HG02938 (cell line): ENCODE results near the gene GGTLC3.
"Not testable (repeated sequence)": the region's sequence is repeated elsewhere in the genome, so short reads cannot be mapped to it uniquely, and the experiment has no call there.

Experiments
- ATAC-seq: cut with Tn5 transposase; IDR thresholded peaks from one replicate; pipeline ENCODE4 v1.9.1; 2021; ENCODE audit warnings: mild to moderate bottlenecking, moderate library complexity; ENCODE audit not compliant: unreplicated experiment

Gene GGTLC3

DNA sequence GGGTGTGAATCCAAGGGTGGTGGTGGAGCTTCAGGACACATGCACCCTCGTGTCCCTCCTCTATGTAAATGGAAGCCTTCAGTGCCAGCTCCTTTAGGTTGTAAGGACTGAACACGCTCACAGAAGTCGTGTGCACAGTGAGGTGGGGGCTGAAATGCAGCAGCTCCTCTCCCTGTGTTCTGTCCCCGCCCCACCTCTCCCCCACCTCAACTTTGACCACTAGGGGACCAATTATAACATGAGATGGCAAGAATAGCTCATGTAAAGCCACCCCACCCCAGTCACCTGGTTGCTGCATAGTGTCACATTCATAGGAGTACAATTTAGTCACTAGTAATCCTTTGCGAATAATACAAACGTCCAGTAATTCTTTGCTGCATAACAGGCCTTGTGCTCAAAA lies 4.8 kb upstream of the GGTLC3 start:
- not testable (repeated sequence) for ATAC-seq

DNA sequence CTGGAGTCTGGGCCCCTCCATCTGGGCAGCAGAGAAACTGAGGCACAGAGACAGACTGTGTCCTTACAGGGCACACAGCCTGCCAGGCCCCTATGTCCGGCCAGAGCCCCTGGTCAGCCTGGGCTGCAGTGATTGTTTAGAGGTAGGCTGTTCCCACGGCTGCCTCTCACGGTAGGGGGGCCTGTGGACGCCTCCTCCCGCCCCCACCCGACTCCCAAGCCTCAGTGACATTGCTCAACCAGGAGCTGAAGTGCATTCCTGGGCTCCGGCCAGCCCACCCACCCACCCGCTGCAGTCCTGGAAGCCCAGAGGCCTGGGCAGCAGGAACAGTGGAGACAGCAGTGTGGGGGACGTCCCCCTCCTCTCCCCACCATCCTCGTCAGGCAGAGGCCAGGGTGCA lies 4.5 kb downstream of the GGTLC3 start:
- ATAC-seq, result not testable (repeated sequence)

DNA sequence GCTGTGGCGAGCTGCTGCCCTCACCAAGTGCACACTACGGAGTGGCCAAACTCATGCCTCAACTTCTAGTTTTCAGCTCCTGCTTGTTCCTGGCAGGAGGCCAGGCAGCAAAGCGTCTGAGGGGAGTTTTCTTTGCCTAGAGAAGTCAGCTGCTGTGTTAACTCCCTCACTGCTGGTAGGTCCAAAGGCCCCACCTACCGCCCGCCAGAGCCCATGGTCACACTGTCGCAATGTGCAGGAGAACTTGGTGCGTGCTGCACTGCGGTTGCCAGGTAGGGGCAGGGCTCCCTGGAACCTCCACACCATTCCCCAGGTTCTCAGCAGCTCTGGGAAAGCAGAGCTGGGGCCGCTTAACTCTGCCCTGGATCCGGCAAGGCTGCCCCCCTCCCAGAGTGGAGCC lies 5.6 kb downstream of the GGTLC3 start:
- ATAC-seq, result not testable (repeated sequence)

DNA sequence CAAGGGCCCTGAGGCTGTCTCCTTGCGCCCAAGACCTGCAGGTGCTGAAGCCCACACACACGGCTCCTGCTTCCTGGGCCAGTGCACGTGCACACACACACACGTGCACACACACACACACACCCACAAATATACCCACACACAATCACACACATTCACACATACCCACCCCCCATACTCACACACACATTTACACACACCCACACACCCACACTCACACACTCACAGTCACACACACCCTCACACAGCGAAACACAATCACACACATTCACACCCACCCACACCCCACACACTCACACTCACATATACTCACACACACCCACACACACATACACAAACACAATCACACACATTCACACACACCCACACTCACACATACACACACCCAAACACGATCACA lies 6.6 kb downstream of the GGTLC3 start:
- ATAC-seq, result not testable (repeated sequence)

DNA sequence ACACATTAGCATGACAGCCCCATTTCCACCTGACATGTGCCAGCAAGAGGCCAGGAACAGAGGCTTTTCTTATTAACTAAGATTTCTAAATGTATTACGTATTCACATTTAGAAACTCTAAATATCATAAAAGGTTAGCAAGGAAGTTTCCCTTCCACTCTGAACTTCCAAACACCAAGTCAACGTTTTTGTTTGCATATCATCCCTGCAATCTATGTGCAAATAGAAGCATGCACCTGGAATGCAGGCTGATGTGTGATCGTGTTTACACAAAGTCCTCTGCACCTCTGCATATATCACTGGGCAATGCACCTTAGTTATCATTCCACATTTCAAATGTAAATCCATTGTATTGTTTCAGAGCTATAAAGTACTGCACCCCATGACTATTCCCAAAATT lies 21.7 kb downstream of the GGTLC3 start:
- not testable (repeated sequence) for ATAC-seq
